Ramos (cell line): ENCODE data around the gene ARRDC3.
"Not testable (repeated sequence)": the region's sequence is repeated elsewhere in the genome, so short reads cannot be mapped to it uniquely, and the experiment has no call there.

ENCODE experiments used
- in situ Hi-C: fragments of 300-500 bp; cut with MboI; formaldehyde crosslinking; loops from one replicate; pipeline ENCODE4 v1.14.3; 2022; ENCODE audit warnings: low sequenced_read_pairs; ENCODE audit not compliant: unreplicated experiment

ARRDC3 gene

DNA sequence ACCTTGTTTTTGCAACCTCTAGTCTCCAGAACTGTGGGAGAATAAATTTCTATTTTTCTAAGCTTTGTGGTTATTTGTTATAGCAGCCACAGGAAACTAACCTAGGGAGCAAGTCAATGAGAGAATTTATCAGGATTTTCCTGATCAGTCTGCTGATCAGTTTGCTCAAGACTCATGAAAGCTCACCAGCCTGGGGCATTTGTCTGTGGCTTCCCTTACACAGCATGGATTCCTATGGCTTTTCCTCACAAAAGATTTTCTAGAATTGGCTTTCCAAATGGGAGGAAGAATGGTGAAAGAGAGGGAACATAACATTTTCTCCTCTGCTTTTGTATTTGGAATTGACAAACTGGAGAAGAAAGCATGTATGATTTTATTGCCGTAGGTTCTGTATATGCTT is 20.2 kb downstream of the ARRDC3 start:
- in situ Hi-C loops = no loop called here

DNA sequence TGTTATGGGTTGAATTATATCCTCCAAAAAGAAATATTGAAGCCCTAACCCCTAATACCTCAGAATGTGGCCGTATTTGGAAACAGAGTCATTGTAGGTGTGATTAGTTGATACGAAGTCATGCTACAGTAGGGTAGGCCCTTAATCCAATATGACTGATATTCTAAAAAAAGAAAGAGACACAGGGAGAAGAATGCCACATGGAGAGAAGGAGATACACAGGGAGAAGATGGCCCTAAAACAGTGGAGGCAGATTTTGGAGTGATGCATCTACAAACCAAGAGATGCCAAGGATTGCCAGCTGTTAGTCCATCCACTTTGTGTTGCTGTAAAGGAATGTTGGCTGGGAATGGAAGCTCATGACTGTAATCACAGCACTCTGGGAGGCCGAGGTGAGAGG is 21.3 kb downstream of the ARRDC3 start:
- in situ Hi-C loops = no loop called here

DNA sequence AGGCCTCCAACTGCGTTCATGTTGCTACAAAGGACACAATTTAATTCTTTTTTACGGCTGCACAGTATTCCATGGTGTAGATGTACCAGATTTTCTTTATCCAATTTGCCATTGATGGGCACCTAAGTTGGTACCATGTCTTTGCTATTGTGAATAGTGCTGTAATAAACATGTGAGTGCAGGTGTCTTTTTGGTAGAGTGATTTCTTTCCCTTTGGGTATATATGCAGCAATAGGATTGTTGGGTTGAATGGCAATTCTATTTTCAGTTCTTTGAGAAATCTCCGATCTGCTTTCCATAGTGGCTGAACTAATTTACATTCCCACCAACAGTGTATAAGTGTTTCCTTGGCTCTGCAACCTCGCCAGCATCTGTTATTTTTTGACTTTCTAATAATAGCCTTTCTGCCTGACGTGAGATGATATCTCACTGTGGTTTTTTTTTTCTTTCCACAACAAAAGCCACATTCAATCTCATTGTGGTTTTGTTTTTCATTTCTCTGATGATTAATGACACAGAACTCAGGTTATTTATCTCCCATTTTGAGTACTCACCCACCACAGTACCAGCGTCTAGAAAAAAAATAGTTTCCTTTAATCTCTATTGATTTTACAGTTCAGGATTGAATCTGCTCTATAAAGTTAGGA is 21.9 kb downstream of the ARRDC3 start:
- in situ Hi-C loops = no loop called here

DNA sequence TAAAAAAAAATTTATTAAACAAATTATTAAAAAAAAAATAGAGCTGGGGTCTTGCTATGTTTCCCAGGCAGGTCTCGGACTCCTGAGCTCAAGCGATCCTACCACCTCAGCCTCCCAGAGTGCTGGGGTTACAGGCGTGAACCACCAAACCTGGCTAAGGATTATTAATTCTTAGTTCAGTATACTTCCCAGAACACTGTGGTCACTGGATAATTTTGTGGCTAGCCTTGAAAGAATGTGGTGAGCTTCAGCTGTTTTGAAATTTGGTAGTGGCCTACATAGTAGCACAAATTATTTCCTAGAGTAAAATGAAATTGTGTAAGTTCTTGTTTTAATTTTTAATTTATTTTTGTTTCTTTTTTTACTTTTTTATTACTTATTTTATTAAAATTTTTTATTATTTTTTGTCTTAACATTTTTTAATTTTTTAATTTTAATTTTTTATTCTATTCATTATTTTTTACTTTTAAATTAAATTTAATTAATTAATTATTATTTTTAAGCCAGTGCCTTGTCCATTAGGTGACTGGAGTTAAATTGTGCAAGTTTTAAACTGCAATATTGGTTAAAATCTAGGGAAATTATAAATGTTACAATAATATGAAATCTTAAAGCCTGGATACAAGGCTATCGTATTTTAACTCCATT is 23.0 kb downstream of the ARRDC3 start:
- in situ Hi-C loops = no loop called here

DNA sequence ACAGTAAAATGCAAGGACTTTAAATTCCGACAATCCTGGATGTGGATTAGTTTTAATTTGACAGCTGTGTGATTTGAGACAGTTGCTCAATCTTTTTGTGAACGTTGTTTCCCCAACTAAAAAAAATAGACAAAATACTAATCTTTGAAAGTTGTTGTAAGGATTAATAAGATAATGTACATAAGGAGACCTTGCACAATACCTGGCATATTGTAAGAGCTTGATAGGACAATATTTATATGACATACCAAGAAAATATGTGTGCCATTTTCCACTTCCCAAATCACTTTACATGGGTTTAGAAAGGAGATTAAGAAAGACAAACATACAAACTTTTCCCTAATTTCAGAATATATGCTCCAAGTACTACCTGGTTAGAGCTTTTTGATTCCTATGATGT is 25.3 kb downstream of the ARRDC3 start:
- in situ Hi-C loops = no loop called here

DNA sequence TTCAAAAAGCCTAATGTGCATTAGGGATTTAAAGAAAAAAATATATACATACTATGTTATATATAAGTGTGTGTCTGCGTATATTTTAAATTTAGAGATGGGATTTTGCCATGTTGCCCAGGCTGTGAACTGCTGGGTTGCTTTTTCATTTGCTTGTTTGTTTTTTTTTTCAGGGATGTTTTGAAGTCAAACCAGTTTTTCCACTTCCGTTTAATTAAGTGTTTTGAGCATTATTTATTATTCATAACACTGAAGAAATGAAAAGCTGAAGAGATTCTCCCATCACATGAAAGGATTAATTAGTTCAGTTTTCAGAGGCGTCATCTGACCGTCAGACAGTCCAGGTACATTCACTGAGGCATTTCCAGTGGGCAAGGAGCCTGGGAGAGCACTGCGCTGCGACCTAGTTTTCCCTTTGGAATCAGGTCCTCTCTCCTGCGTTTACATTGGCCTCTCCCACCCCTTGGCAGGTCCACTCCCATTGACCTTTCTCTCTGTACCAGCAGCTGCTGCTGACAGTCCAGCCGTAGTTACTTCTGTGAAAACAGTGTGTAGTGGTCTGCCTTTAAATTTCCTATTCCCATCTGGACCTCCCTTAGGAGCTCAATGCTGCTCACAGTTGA is 26.0 kb downstream of the ARRDC3 start:
- in situ Hi-C loops = no loop called here

DNA sequence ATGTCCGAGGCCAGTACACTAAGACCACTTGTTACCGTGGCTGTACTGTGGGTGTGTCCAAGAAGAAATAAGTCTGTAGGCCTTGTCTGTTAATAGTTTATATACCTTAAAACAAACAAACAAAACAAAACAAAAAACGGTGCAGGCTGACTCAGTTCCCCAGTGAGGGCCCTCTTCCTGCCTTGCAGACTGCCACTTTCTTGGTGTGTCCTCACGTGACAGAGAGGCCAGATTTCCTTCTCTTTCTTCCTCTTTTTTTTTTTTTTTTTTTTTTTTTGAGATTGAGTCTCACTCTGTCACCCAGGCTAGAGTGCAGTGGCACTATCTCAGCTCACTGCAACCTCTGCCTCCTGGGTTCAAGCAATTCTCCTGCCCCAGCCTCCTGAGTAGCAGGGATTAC is 28.2 kb downstream of the ARRDC3 start:
- in situ Hi-C loops = not testable (repeated sequence)

DNA sequence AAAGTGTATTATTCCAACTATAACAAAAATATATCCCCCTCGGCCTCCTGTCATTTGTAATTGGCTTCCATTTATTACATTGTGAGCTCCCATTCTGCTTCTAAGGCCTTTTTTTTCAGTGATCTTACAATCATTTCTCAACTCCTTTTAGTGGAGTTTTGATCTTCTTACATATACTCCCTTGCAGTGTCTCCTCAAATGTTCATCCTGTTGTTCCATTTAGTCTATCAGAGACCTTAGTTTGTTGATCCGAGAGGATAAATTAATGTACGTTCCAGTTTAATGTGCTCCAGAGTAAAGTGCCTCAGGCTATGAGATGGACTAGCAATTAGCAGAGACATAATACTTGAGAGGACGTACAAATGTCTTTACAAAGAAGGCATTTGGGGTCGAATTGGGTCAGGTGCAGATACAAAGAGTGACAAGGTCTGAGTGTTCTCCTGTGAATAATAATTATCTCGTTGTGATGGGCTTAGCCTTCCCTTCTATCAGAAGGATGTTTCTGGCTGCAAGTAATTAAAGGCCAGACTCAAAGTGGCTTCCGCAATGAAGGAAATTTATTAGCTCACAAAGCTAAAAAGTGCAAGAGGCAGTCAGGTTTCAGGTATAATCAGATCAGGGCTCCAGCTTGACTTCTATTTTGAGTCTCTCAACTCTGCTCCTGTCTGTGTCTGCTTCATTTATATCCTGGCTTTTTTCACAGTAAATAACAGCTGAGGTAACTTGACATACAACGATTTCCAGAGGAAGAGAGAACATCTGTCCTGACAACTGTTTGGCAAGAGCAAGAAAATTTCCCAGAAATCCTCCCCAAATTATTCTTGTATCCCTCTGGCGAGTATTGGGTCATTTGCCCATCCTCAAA is 30.1 kb downstream of the ARRDC3 start:
- in situ Hi-C loops = no loop called here

DNA sequence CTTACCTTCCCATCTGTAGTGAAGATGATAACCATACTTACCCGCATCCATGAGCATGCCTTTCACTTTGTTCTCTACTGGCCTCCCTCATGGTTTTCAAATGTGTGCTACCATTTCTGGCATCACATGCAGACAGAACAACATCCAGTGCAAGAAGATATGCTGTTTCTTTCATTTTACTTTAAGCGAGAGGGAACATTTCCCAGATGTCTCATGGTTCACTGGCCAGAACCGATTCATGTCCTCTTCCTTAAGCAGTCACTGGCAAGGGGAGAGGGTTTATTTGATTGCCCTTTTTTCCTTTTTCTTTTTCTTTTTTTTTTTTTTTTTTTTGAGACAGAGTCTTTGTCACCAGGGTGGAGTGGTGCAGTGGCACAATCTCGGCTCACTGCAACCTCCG is 37.7 kb downstream of the ARRDC3 start:
- in situ Hi-C loops = no loop called here

DNA sequence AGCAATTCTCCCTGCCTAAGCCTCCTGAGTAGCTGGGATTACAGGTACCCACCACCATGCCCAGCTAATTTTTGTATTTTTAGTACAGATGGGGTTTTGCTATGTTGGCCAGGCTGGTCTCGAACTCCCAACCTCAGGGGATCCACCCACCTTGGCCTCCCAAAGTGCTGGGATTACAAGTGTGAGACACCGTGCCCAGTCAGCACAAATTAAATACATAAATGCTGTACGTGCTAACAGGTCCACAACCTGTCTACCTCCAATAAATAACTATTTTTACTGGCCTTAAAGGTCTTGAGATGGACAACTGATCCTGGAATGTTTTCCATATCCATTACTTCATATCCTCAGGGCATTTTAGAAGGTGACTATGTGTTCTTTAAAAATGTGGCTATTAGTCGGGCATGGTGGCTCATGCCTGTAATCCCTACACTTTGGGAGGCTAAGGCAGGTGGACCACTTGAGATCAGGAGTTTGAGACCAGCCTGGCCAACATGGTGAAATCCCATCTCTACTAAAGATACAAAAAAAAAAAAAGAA is 38.4 kb downstream of the ARRDC3 start:
- in situ Hi-C loops = not testable (repeated sequence)

DNA sequence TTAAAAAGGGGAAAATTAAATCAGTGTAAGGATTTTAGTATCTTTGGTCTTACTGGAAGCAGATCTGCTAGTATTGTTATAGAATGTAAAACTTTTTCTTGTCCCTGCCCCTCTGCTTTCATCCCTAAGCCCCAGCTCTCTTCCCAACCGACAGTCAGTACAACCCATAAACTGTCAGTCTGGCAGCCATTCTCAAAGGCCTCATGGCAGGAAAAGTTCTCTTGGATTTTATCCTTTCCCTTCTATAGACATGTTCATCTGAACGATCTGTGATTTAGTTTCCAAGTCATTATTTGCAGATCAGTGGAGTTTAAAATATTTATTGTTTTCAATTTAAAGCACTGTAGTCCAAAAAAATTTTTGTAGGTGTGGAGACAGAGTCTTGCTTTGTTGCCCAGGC is 39.2 kb downstream of the ARRDC3 start:
- in situ Hi-C loops = no loop called here

DNA sequence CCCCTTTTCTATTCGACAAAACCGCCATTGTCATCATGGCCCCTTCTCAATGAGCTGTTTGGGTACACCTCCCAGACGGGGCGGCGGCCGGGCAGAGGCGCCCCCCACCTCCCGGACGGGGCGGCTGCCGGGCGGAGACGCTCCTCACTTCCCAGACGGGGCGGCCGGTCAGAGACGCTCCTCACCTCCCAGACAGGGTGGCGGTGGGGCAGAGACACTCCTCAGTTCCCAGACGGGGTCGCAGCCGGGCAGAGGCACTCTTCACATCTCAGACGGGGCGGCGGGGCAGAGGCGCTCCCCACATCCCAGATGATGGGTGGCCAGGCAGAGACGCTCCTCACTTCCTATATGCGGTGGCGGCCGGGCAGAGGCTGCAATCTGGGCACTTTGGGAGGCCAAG is 40.2 kb downstream of the ARRDC3 start:
- in situ Hi-C loops = not testable (repeated sequence)

DNA sequence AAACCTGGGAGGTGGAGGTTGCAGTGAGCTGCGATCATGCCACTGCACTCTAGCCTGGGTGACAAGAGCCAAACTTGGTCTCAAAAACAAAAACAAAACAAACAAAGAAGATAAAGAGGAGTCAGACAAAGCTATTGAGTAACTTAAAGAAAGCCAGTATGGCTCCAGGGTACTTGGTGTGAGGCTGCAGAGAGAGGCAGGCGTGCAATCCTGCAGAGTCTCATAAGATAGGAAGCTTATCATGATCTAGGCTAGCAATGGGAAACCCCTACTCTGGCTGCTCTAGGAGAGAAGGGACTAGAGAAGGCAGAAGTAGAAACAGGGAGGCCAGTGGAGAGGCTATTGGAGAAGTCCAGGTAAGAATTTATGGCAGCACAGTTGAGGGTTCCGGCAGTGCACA is 42.0 kb downstream of the ARRDC3 start:
- in situ Hi-C loops = no loop called here

DNA sequence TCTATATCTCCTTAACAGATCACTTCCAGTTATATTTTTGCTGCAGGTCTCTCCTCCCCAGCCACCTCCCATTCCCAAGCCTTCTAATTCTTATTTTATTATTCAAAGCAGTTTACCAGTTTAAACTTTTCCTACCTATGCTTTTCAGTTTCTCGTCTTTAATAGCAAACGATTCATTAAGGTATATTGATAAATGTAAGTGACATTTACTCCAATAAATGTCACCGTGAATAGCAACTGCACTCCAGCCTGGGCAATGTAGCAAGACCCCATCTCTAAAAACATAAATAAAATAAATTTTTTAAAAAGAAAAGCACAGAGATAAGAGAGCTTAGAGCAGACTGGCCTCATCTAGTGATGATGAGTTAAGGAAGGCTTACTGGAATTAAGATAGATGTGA is 42.6 kb downstream of the ARRDC3 start:
- in situ Hi-C loops = no loop called here

DNA sequence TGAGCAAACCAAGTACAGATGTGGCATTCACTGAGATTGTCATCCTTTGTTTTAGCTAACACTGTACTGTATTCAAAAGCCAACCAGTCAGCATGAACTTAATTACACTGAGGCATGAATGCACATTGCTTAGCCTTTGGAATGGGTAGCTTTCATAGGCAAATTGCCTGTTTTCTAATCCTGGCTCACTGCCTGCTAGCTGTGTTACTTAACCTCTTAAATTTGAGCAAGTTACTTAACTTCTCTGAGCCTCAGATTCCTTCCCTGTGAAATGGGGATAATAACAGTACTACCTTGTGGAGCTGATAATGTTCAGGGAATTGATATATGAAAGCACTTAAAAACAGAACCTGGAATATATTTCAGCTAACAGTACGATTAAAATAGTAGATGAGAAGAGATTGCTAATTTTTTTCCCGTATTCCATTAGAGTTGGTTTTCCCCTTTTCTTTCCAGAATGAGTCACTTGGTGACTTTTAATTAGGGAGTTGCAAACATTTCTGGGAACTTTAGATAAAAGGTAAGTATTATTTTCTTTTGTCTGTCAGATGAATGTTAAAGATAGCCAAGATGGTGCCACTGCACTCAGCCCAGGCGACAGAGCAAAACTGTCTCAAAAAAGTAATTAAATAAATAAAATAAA is 43.9 kb downstream of the ARRDC3 start:
- in situ Hi-C loops = no loop called here

DNA sequence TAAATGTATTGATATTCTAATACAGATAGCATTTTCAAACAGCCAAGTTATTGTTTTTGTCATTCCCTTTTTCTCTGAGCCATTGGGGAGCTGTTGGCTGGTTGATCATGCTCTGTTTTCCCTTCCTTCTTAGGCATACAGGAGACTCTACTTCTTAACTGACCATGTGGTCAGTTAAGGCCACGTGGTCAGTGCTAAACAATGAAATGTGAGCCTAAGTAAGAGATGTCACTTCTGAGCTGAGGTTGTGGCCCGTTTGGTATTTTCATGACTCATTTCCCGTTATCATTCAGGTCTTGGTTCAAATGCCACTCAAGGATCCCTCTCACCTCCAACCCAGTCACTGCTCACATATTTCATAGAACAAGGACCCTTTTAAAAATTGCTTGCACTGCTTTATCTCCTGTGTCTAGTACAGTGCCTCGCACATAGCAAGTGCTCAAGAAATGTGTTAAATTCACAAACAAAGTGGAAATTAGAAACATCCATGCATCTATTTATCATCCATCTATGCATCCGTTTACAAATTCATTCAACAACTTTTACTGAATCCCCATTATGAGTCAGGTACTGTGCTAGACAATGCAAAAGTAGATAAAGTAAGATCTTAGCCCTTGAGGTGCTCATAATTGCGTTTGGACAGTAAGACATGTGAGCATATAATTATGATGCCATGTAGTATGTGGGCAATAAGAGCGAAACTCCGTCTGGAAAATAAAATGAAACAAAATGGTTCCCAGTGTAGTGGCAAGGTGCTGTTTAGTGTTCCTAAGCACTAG is 50.7 kb downstream of the ARRDC3 start:
- in situ Hi-C loops = no loop called here

DNA sequence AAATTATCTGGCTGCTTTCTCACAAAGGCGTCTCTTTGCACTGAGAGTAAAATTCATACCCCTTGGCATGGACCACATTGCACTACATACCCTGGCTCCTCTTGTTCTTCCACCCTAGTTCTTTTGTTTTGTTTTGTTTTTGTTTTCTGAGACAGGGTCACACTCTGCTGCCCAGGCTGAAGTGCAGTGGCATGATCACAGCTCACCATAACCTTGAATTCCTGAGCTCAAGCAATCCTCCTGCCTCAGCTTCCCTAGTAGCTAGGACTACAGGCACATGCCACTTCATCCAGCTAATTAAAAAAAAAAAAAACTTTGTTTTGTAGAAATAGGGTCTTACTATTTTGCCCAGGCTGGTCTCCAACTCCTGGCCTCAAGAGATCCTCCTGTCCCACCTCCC is 51.4 kb downstream of the ARRDC3 start:
- in situ Hi-C loops = no loop called here

DNA sequence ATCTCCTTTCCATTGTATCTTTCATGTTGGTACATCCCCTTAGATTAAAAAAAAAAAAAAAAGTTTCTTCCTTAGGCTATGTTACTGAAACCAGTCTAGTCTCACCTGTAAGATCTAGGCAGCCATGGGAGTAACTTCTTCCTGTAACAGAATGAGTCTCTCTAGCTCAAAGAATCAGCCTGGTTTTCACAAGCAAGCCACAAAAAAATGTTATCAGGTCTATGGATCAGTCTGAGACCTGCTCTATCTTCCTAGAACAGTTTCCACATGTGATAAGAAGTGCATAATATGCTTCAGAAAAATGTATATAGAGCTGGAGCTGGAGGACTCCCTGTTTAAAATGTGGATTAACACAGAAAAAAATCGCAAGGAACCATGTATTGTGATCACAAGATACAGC is 53.8 kb downstream of the ARRDC3 start:
- in situ Hi-C loops = no loop called here

DNA sequence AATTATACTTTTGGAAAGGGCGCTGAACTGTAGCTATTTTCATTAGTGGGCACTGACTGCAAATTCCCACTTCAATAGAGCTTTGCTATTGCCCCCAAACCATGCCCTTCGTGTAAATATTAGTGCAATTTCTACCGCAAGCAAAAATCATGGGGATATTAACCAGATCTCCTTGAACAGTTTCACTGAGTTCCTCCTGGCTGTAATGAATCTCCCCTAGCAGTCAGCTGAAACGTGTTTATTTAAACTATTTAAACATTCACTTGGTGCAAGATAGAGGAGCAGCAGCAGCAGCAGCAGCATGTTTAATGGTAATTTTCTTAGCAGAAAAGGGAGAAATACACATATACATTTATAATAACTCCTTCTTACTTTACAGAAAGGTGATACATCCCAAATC is 54.4 kb downstream of the ARRDC3 start:
- in situ Hi-C loops = no loop called here
